ENCODE measurements around the gene CETP. TPM values are rescaled to one million over a fixed set of nuclear protein-coding genes. Genes with fewer than 3 reads are reported as not detected.
"Not testable (repeated sequence)": the region's sequence is repeated elsewhere in the genome, so short reads cannot be mapped to it uniquely, and the experiment has no call there.

The CETP gene
- total RNA-seq, 1 experiment from 2014 or later = not detected

DNA sequence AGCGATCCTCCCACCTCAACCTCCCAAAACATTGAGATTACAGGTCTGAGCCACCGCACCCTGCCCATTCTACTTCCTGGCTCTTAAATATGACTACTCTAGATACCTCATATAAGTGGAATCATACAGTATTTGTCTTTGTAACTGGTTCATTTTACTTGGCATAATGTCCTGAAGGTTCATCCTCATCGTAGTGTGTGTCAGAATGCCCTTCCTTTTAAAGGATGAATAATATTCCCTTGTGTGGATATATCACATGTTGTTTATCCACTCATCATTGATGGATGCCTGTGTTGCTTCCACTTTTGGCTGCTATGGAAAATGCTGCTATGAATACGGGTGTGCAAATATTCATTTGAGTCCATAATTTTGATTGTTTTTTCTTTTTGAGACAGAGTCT lies 5.7 kb upstream of the CETP start:
- DNase-seq (ENCODE audit: low read depth) = no peak

- no peak for DNase-seq (ENCODE audit: low read depth)
Measured at GRCh38 chr16:56956756-56957155, 5.0 kb upstream of the CETP start.

GRCh38 chr16:56960681-56961281 lies 969 bp upstream of the CETP start:
- no peak for DNase-seq (ENCODE audit: low read depth)

DNA sequence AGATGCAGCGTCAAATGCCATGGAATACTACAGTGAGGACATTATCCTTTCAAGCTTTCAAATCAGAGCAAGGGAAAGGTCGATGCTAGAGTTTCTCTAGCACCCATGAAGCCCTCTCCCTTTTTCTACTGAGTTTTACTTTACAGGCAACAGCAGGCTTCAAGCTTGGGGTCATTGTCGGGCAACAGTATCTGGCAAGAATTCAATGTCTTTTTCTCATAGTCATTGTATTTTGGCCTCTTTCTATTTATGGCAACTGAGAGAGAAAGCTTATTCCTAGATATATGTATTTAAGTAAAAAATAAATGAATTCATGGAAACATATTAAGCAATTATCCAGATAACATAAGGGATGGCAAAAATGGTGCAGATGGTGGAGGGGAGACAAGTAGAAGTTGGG lies 364 bp upstream of the CETP start:
- DNase-seq (ENCODE audit: low read depth) = no peak

- peak; percentile 72 for DNase-seq (ENCODE audit: low read depth)
Measured at GRCh38 chr16:56964243-56965148, 2.7 kb downstream of the CETP start.

DNA sequence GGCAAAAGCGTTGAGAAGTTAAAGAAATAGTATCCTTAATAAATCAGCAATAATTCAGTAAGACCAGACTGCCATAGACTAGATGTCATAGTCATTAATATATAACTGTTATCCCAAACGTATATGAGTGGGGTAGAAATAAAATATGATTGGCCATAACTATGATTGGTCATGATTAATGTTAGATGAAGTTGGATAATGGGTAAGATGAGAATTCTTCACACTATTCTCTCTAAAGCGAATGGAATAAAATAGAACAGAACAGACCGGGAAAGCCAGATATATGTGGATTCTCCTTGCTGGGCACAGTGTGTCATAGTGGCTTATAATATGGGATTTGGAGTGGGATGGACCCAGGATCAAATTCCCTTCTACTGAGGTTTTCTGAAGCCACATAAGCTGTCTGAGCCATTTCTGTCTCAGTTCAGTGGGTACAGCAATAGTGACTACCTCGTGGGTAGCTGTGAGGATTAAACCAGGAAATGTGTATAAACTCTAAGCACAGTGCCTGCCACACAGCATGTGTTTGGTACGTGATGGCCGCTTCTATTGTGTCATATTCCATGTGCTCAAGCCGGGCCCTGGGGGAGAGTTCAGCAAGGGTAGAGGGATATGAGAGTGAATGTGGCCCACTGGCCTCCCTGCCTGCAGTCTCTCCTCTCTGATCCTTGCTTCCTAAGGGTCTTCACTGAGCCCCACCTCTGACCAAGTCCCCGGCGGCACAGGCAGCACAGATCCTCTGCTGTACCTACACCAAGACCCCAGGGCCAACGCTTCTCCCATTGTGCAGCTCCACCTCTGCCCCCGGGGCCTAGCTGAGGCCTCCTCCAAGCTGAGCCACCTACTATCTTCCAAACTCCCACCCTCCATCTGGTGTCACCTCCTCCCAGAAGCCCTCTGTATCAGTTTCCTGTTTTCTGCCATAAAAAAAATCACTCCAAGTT lies 3.7 kb downstream of the CETP start:
- DNase-seq (ENCODE audit: low read depth) = peak; percentile 8

DNA sequence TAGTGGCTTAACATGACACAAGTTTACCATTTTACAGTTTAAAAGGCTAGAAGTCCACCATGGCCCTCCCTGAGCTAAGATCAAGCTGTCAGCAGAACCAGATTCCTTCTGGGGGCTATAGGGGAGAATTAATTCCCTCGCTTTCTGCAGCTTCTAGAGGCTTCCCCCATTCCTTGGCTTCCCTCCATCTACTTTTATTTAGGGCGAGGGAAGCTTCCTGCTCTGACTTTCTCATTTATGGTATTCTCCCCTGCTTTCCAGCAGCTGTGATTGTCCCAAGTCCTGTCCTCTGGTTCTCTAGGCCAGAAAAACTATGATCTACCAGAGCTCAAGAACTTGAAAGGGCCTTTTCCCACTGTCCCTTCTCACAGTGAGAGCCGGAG lies 4.3 kb downstream of the CETP start:
- no peak for DNase-seq (ENCODE audit: low read depth)

- no peak for DNase-seq (ENCODE audit: low read depth)
Measured at GRCh38 chr16:56967733-56968132, 6.0 kb downstream of the CETP start.

DNA sequence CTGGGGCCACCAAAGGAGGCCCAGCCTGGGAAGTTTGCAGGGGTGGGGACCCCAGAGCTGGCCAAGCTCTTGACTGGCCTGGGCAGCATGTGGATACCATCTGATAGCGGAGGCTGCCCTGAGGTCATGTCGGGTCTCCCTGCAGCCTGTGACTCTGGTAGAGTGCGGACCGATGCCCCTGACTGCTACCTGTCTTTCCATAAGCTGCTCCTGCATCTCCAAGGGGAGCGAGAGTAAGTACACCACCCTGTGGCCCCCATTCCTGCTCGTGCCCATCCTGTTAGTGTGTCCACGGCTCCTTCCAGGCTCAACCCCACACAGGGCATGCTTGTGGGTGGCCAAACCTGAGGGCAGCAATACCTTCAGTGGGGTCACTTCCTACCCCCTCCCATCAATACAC lies 8.0 kb downstream of the CETP start:
- DNase-seq (ENCODE audit: low read depth) = no peak

DNA sequence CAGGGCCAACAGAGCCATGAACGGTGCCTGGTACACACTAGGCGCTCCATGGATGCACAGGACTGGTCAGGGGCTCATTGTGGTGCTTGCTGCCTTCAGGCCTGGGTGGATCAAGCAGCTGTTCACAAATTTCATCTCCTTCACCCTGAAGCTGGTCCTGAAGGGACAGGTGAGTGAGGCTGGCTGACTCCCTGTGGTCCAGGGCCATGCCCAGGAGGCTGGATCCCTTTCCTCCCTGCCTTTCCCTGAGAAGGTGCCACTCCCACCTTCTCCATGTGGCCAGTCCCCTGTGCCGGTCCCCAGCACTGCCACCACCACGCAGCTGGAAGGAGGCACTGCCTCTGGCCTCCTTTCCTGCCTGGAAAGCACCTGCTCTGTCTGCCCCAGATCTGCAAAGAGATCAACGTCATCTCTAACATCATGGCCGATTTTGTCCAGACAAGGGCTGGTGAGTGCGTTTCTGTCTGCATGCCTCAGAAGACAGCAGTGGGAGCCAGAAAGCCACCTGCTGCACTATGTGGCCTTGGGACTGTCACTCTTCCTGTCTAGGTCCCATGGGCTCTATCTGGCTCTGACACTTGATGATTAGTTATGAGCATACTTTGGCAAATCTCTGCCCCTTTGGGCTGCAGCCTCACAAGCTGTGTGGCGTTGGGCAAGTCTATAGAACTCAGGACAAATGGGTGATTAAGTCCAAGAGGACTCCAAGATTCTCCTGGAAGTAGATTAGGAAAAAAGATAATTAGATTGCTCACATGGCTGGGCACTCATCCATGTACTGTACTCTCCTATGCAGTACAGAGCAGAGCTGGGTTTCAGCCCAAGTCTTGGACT lies 9.4 kb downstream of the CETP start:
- no peak for DNase-seq (ENCODE audit: low read depth)

- no peak for DNase-seq (ENCODE audit: low read depth)
Measured at GRCh38 chr16:56971768-56972043, 10.0 kb downstream of the CETP start.

DNA sequence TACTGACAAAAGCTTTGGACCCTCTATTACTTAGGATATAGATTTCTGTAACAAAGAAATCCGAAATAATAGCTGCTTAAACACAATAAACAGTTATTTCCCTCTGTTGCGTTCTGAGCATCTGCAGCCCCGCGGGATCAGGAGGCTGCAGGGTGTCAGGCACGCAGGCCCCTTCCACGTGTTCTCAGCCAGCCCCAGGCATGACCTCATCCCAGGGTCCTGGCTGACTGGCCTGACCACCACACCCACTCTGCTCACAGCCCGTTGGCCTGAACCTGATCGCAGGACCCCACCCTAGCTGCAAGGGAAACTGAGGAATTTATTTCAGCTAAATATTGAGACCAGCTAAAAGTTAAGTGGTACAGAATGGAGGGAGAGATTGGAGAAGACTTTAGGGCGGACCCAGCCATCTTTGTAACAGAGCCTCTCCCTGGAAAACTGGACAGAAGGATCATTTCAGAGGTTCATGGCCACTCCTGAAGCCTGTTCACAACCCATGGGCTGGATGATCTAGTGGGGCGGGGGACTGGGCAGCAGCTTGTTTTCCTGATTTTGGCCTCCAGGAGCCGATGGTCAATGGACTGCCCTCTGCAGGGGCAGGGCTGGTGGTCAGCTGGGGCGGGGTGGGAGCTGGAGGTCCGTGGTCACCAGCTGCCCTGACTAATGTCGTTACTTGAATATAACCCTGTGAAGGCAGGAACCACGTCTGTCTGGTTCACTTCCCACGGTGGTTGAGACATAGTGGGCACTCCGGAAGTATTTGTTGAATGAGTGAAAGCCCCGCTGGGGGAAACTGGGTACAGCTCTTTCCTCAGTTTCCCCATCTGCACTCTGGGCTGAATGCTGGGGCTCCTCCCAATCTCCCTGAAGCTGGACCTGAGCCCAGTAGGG lies 10.9 kb downstream of the CETP start:
- DNase-seq (ENCODE audit: low read depth) = no peak

DNA sequence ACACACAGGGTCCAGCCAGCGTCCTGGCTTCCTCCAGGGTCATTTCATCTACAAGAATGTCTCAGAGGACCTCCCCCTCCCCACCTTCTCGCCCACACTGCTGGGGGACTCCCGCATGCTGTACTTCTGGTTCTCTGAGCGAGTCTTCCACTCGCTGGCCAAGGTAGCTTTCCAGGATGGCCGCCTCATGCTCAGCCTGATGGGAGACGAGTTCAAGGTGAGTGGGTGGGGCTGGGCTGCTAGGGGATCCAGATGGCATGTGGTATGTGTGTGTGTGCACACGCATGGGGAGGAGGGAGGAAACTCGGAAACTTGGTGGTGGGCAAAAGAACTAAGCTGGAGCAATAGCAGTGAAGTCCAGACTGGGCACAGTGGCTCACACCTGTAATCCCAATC lies 11.5 kb downstream of the CETP start:
- DNase-seq (ENCODE audit: low read depth) = no peak

GRCh38 chr16:56973899-56974298 lies 12.1 kb downstream of the CETP start:
- DNase-seq (ENCODE audit: low read depth) = not testable (repeated sequence)

DNA sequence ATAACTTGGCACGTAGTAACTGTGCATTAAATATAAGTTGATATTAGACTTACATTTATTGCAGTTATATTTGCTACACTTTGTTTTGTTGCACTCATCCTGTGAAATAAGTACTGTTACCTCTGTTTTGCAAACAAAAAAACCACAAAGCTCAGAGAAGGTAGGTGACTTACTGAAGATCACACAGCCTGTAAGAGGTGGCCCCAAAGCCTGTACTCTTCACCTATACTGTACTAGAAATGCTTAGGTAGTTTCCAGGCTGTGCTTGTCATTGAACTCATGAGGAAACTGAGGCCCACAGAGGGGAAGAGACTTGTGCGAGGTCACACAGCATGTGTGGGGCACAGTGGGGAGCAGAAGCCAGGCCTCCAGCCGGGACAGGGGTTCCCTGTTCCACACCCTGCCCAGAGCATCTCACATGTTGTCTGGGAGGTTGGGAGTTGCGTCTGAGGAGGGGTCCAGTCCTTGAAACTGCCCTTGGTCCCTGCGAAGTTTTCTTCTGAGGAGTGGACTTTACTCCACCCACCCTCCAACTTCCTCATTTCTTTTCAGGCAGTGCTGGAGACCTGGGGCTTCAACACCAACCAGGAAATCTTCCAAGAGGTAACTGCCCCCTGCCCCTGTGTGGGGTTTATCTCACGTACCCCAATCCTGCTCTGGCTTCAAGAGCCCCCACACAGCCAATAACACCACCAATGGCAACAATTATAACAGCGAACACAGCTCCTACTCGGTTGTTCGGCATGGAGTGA lies 13.0 kb downstream of the CETP start:
- no peak for DNase-seq (ENCODE audit: low read depth)

GRCh38 chr16:56975714-56976113 lies 14.0 kb downstream of the CETP start:
- no peak for DNase-seq (ENCODE audit: low read depth)

- no peak for DNase-seq (ENCODE audit: low read depth)
Measured at GRCh38 chr16:56977216-56977615, 15.5 kb downstream of the CETP start.

DNA sequence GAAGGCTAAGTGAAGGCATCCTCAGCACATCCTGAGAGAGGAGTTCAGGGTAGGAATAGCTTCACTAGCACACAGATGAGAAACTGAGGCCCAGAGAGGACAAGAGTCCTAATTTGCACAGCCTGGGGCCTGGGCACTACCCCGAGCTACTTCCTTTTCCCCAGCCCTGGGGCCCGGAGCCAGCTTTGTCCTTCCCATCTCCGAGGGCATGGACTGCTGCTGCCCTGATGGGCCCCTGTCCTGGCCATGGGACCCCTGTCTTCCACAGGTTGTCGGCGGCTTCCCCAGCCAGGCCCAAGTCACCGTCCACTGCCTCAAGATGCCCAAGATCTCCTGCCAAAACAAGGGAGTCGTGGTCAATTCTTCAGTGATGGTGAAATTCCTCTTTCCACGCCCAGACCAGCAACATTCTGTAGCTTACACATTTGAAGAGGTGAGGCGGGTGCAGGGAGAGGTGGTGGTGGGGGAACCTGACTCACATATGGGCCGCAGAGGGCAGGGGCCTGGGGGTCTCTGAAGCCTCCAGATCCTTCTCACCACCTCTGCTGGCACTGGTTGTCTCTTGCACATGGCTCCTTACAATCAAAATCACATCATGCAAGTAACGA lies 16.2 kb downstream of the CETP start:
- no peak for DNase-seq (ENCODE audit: low read depth)

DNA sequence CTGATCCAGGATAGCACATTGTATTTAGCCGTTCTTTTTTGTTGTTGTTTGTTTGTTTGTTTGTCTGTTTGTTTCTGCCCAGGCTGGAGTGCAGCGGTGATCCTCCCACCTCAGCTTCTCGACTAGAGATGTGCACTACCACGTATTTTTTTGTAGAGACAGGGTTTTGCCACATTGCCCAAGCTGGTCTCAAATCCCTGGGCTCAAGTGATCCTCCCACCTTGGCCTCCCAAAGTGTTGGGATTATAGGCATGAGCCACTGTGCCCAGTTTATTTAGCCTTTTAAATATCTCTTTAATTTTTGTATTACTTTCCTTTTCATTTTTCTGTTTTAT lies 18.4 kb downstream of the CETP start:
- DNase-seq (ENCODE audit: low read depth) = no peak

Data from Daoy (cell line).